Effector CD8-positive, alpha-beta T cell (primary cell): Measurements from ENCODE around the gene NUP62CL.
"Not testable (repeated sequence)": the region's sequence is repeated elsewhere in the genome, so short reads cannot be mapped to it uniquely, and the experiment has no call there.

Source experiments
- DNase-seq: peaks from one replicate; lab custom pipeline; 2025; lab: John Stamatoyannopoulos, UW
- total RNA-seq, 4 experiments: gene quantifications; one replicate each; lab custom pipeline; 2026; lab: John Stamatoyannopoulos, UW

NUP62CL gene, protein sequence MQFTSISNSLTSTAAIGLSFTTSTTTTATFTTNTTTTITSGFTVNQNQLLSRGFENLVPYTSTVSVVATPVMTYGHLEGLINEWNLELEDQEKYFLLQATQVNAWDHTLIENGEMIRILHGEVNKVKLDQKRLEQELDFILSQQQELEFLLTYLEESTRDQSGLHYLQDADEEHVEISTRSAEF
- 0.54 to 1.3 (median 0.93) reads per million in 4 experiments for total RNA-seq

DNA sequence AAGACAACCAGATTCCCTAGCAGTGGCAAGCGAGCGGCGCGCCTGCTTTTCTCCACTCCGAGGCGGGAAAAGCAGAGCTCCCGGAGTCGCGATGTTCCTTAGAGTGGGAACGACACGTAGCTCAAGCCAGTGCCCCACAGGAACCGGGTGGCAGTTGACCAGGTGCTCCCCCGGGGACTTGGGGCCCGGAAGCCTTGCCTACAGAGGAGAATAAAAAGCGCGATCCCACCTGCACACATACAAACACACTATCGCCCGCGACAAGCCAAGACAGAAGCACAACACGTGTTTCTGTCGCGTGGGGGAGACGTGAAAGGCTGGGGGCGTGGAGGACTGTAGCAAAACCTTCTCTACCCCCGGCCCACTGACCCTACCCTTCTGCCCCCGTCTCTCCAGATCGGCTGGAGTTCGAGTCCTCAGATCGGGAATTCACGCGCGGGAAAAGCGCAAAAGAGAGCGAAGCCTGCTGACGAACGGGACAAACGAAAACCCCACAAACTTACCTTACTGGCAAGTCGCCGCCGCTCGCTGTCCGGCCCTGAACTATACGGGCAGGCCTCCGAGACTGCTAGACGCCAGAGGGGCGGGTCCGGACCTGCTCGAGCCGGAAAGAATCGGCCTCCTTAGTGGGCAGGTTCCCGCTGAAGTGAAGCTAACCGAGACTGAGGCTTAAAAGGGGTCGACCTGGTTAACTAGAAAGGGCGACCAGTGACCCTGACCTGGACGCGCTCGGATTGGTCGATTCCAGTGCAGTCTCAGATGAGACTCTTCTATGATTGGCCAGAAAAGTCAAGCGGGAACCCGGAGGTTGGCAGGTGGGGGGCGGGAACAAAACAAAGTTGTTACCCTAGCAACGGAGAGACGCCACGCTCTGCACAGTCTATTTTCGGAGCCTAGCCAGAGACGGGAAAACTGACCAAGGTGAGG is at the start of gene NUP62CL, which contains the start of gene DNAAF6:
TSS of gene NUP62CL (minus strand) at position 664 of the 927 bp plus-strand sequence. CDS start 31,287 bp downstream, outside the sequence.
TSS of gene DNAAF6 (plus strand) at position 842 of the 927 bp plus-strand sequence. CDS start 6,265 bp downstream, outside the sequence.
- DNase-seq, result peak; percentile 52

DNA sequence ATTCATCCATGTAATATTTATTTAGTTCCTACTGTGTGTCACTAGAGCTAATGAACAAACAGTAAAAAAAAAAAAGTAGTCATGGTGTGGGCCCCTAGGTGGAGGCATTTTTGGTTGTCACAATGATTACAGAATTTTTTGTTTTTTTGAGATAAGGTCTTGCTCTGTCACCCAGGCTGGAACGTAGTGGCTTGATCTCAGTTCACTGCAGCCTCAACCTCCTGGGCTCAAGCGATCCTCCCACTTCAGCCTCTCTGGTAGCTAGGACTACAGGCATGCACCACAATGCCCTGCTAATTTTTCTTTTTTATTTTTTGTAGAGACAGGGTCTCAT is 22.2 kb upstream of the NUP62CL start:
- DNase-seq, result no peak

DNA sequence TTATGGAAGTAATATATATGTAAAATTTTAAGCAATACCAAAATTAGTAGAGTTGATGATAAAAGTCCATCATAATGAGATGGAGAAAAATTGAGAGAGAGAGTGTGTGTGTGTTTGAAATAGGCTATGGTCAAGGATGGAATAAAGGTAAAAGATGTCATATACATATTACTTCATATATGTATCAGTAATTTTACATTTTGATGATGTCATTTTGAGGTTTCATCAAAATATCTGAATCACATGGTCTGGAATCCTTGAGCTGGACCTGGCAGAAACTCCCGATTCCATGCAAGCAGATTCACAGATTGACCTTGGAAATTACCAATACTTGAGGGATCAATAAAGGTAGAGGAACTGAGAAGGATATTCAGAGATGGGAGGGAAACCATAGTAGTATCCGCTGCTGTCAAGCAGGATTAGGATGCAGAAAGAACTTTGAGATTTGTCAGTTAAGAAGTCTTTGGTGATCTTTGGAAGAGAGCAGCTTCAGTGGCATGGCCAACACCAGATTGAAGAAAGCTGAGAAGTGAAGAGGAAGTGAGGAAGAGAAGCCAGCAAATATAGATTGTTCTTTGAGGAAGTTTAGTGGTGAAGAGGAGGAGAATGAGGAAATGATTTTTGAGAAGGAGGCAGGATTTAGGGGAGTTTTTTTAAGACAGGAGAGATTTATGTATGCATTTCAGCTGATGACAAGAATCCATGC is 21.7 kb upstream of the NUP62CL start:
- DNase-seq, result no peak

DNA sequence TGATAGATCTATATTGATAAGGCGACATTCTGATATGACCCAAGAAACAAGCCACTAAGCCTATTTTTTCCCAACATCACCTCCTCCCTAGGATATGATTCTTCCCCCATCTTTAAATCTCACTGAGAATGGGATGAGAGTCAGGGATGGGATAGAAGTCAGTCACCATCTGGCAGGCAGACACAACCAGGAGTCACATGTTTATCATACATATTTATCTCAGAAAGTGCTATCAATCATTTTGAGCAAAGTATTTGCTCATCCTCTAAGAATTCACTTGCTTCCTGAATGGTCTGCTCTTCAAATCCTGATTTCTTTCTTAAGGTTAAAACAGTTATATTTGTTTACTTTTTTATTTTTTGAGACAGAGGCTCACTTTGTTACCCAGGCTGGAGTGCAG is 20.5 kb upstream of the NUP62CL start:
- DNase-seq, result no peak

DNA sequence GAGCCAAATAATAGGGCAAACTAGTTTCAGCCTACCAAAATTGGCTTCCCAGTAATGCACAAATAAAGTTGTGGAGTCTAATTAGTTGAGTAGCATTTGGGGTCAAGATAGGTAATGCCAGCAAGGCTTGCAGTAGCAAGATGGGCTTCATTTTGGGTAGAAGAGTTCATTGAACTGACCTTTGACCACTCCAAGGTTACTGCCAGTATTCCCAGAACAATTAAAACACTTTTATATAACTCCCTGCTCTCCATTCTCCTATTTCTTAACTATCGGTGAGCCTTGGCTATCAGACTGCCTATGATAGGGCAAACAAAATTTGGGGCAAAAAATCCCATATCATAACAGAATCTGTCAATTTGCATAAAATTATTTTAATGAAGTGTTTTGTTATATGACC is 7.2 kb upstream of the NUP62CL start:
- no peak for DNase-seq

DNA sequence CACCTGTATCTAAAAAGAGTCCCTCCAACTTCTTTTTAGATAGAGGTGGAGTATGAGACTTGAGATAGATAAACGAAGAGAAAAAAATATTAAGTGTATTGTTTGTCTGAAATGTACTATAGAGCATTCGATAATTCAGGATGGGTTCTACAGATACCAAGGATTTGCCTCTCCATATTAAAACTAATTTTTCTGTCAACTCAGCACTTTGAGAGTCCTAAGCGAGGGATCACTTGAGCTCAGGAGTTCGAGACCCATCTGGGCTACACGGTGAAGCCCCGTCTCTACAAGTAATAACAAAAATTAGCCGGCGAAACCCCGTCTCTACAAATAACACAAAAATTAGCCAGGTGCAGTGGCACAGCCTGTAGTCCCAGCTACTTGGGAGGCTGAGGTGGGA is 1.7 kb upstream of the NUP62CL start:
- DNase-seq, result no peak

DNA sequence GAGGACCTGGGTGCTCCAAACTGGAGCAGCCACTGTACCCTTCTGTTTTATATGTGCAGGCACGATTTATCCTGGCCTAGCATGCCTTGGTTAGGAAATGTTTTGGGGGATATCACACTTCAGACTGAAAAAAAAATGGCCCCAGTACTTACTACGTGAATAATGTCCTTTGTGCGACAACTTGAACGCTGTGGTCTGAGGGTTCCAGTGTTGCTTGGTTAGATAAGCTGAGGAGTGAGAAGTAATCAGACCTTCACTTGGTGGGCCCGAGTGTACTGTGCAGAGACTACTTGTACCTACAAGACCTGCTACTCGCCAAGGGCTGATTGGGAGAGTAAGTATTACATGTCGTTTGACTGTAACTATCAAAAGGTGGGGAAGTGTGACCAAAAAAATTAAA is 856 bp upstream of the NUP62CL start:
- no peak for DNase-seq

DNA sequence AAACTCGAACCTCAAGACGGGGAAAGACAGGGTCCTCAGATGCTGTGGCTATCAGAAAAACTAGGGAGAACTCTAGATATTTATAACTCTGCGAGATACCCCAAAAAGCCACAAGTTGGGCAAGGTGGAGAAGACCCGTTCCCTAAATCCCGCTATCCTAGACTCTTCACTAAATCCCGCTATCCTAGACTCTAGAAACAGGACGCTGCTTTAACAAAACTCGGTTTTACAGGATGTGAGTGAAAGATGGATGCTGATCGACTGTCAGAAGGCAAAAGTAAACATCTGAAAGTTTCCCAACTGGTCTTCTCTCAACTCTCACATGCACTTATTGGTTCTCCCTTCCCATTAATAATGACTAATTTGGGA is 448 bp upstream of the NUP62CL start:
- no peak for DNase-seq

DNA sequence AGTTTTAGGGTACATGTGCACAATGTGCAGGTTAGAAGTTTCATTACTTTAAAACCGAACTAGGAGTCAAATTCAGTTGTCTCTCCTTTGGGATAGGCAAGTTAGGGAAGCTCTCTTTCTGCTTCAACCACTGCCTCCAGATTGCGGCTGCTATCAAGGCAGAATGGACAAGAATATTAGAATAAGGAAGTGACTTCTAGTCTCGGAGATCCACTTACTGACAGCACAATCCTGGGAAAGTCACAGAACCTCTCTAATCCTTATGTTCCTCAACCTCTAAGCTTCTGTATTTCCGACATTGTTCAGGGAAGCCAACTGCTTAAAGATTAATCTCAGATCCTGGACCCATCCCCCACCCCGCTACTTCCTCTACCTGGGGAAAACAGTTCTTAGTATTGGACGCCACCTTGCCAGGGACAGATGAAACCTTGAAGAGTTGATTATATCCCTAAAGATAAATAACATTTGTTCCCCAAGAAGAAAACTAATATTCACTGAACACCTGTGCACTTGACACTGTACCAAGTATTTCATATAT is 2.1 kb downstream of the NUP62CL start:
- no peak for DNase-seq

DNA sequence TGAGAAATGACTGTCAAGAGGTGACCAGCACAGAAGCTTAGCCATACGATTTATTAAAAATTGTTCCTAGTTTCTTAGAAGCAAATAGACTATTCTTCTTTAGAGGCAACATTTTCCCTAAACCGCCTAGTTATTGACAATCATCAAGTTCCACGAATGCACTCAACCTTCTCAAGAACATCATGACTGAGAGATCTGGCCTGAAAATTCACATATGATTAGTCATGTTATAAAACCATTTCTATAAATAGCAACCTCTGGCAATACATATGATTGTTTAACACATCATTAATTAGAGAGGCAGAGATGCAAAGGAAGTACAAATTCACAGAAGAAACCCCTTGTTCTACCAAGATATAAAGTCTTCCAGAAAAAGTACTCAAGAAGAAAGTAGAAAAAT is 6.7 kb downstream of the NUP62CL start:
- DNase-seq, result no peak

DNA sequence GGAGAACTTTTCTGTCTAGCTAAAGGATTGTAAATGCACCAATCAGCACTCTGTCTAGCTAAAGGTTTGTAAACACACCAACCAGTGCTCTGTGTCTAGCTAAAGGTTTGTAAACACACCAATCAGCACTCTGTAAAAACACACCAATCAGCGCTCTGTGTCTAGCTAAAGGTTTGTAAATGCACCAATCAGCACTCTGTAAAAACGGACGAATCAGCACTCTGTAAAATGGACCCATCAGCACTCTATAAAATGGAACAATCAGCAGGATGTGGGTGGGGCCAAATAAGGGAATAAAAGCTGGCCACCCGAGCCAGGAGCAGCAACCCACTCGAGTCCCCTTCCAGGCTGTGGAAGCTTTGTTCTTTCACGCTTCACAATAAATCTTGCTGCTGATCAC is 8.2 kb downstream of the NUP62CL start:
- DNase-seq, result not testable (repeated sequence)

DNA sequence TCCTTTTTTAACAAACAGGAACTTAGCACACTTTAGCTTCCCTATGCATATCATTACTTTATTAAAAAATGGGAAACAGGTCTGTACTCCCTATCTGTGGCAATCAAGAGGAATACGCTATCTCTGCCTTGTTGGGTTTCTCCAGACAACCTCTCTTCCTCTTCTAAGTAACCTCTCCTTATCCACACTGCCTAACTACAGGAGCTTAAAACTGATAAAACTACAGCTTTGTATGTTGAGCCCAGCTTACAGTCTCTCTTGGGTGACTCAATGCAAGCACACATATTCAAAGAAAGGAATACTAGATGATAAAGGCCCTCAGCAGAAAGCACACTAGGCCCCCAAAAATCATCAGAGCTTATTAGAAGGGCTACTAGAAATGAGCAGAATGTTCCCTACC is 8.9 kb downstream of the NUP62CL start:
- no peak for DNase-seq

DNA sequence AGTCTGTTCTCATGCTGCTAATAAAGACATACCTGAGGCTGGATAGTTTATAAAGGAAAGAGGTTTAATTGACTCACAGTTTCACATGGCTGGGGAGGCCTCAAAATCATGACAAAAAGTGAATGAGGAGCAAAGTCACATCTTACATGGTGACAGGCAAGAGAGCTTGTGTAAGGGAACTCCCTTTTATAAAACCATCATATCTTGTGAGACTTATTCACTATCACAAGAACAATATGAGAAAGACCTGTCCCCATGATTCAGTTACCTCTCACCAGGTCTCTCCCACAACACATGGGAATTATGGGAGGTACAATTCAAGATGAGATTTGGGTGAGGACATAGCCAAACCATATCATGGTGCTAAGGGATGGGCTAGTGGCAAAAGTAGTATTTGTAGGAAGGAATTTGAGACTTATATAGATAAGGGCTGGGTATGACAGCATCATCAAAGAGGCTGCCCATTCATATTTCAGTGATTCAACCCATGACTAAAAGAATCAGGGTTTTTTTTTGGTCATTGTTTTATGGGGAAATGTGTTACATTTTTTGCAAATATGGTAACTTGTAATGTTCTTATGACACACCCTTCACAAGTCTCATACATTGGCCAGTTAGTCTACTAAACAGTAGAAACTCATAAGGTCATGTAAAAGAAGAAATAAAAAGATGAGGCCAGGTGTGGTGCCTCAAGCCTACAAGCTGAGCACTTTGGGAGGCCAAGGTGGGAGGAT is 34.7 kb downstream of the NUP62CL start:
- no peak for DNase-seq

DNA sequence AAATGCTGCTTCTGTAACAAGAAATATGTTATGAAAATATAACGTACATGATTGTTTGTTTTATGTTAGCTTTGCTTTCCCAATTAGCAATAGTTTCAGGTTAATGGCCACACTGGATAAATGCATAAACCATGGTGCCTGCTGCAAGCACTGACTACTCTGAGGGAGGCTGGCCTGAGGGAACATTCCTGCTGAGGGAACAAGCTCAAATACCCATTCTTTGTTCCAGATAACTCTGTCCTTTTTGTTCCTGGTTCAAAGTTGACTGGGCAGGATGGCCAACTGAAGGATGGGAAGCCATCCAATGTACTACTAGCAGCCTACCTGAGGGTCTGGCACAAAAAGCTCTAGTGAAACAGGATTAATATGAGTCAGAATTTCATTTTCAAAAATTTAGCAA is 37.5 kb downstream of the NUP62CL start:
- DNase-seq, result no peak

DNA sequence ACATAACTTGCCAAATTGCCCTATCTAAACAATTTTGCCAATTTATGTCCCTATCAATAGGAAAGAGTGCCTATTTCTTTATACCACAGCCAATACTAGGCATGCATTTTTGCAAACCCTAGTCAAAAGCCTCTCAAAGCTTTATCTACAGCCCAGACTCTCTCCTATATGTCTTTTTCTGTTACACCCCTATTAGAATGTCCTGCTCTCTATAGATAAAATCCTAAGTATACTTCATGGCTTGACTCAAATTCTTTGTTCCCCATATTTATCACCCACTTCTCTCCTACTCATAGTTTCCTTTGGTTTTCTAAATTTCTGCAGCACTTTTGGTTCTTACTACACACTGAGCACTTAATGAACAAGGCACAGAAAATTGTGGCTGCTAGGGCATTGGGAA is 38.0 kb downstream of the NUP62CL start:
- no peak for DNase-seq

DNA sequence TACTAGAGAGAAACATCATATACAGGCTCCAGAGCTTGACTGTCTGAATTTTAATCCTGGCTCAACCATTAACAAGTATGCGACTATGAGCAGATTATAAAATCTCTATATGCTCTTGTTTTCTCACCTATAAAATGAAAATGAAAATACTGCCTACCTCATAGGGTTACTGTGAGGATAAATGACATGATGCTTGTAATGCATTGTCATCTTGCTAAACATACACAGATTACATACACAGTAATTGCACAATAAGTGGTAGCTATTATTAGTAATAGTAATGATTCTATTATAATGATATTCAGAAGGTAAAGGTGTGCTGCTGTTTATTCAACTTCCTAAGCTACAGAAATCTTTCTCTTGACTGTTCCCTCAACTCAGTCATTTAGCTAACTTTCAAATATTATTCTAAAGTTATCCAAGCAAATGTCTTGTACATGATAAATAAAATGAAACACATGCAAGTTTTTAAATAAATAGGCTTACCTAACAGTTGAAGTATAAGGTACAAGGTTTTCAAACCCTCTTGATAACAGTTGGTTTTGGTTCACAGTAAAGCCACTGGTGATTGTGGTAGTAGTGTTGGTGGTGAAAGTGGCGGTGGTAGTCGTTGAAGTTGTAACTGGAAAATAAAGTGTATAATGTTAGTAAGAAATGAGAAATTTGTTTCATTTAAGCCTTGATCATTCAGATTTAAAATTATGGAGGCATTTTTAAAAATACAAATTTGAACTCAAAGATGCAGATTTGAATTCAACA is 38.9 kb downstream of the NUP62CL start:
- no peak for DNase-seq

DNA sequence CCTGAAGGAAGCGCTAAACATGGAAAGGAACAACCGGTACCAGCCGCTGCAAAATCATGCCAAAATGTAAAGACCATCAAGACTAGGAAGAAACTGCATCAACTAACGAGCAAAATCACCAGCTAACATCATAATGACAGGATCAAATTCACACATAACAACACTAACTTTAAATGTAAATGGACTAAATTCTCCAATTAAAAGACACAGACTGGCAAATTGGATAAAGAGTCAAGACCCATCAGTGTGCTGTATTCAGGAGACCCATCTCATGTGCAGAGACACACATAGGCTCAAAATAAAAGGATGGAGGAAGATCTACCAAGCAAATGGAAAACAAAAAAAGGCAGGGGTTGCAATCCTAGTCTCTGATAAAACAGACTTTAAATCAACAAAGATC is 48.6 kb downstream of the NUP62CL start:
- not testable (repeated sequence) for DNase-seq

DNA sequence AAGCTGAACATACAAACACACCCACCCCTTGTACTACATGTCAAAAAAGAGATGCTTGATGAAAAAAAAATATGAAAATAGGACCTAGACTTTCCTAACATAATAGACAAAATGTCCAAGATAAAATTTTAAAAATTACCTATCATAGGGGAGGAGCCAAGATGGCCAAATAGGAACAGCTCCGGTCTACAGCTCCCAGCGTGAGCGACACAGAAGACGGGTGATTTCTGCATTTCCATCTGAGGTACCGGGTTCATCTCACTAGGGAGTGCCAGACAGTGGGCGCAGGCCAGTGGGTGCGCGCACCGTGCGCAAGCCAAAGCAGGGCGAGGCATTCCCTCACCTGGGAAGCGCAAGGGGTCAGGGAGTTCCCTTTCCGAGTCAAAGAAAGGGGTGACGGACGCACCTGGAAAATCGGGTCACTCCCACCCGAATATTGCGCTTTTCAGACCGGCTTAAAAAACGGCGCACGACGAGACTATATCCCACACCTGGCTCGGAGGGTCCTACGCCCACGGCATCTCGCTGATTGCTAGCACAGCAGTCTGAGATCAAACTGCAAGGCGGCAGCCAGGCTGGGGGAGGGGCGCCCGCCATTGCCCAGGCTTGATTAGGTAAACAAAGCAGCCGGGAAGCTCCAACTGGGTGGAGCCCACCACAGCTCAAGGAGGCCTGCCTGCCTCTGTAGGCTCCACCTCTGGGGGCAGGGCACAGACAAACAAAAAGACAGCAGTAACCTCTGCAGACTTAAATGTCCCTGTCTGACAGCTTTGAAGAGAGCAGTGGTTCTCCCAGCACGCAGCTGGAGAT is 50.4 kb downstream of the NUP62CL start:
- not testable (repeated sequence) for DNase-seq

DNA sequence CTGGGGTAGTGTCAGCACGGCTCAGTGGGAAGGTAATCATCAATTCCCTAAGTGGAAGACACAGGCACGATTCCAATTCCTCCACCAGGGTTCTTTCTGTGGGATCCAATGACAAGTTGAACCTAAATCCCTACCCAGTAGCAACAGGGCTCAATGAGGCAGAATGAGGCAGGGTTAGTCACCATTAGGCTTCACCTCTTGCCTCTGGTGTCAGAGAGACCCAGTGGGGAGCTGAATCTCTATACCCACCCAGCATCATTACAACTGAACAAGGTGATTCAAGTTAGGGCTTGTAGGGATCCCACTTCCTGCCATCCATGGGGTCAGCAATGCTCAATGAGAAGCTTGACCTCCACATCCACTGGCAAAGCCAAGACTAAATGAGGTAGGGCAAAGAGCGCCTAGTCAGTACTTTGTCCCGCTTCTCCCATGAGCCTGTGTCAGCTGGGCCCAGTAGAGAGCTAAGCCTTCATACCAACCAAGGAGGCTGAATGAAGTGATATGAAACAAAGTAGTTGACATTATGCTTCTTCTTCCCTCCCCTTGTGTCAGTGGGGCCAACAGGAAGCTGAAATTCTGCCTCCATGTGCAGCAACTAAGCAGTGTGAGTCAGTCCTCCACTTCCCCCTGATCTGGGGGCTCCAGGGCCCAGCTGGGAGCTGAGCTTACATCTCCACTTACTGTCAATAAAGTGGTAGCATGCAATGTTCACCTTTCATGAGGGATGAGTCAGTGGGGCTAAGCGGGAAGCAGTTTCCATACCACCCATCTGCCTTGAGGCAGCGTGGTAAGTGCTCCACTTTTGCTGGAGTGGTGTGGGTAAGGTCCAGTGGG is 51.2 kb downstream of the NUP62CL start:
- DNase-seq, result no peak
